Gastrocnemius medialis (tissue), 4 donors: ENCODE data around the gene APOBEC3G.
"Not testable (repeated sequence)": the region's sequence is repeated elsewhere in the genome, so short reads cannot be mapped to it uniquely, and the experiment has no call there.

Experiments
- CTCF ChIP-seq, 5 experiments: fragments of 450-650 bp in 3 of 5; fragments of 200-600 bp in 2 of 5; sonication (generic) in 2 of 5; IDR thresholded peaks in 4 of 5; conservative IDR thresholded peaks in 1 of 5; 1 replicate in 4 of 5; 2 replicates in 1 of 5; pipeline ENCODE4 v1.5.1; 2016 to 2019; ENCODE audit warnings: antibody characterized with exemption in 5 of 5, mild to moderate bottlenecking in 3 of 5, moderate library complexity in 3 of 5
- POLR2A ChIP-seq, 2 donors: fragments of 450-650 bp; IDR thresholded peaks; one replicate each; pipeline ENCODE4 v1.6.1; 2017; ENCODE audit warnings: antibody characterized with exemption in 2 of 2, mild to moderate bottlenecking in 2 of 2, moderate library complexity in 2 of 2

GRCh38 chr22:39063904-39064303 lies 13.2 kb upstream of the APOBEC3G start:
- not testable (repeated sequence) for TF ChIP-seq POLR2A (IDR thresholded peaks at IDR 0.05); CTCF (IDR thresholded peaks at IDR 0.05 in 4 of 5, conservative IDR thresholded peaks at IDR 0.05 in 1 of 5)
